Muscle layer of duodenum (tissue), 2 donors: ENCODE measurements around the gene ABCC4.

ENCODE experiments used
- H3K27ac ChIP-seq: one replicate; pipeline ENCODE4 v1.7.0; 2013; ENCODE audit warnings: mild to moderate bottlenecking, low read length
- H3K27me3 ChIP-seq: one replicate; pipeline ENCODE4 v1.7.0; 2013; ENCODE audit warnings: low read depth, mild to moderate bottlenecking, control low read depth, low read length
- H3K36me3 ChIP-seq, 2 donors: one replicate each; pipeline ENCODE4 v1.7.0; 2013; ENCODE audit warnings: low read length in 2 of 2, control low read depth in 1 of 2, mild to moderate bottlenecking in 1 of 2; ENCODE audit not compliant: insufficient read depth in 2 of 2, control insufficient read depth in 1 of 2
- H3K4me1 ChIP-seq, 2 donors: one replicate each; pipeline ENCODE4 v1.7.0; 2013; ENCODE audit warnings: low read length in 2 of 2, mild to moderate bottlenecking in 2 of 2, control low read depth in 1 of 2, moderate library complexity in 1 of 2; ENCODE audit not compliant: insufficient read depth in 2 of 2, control insufficient read depth in 1 of 2
- H3K4me3 ChIP-seq, 2 donors: one replicate each; pipeline ENCODE4 v1.7.0; 2013; ENCODE audit warnings: low read length in 2 of 2, low read depth in 1 of 2, mild to moderate bottlenecking in 1 of 2
- H3K9me3 ChIP-seq, 2 donors: one replicate each; pipeline ENCODE4 v1.7.0; 2013; ENCODE audit warnings: low read length in 2 of 2, control low read depth in 1 of 2, mild to moderate bottlenecking in 1 of 2; ENCODE audit not compliant: control insufficient read depth in 1 of 2
- donor health status: healthy.

The ABCC4 gene

DNA sequence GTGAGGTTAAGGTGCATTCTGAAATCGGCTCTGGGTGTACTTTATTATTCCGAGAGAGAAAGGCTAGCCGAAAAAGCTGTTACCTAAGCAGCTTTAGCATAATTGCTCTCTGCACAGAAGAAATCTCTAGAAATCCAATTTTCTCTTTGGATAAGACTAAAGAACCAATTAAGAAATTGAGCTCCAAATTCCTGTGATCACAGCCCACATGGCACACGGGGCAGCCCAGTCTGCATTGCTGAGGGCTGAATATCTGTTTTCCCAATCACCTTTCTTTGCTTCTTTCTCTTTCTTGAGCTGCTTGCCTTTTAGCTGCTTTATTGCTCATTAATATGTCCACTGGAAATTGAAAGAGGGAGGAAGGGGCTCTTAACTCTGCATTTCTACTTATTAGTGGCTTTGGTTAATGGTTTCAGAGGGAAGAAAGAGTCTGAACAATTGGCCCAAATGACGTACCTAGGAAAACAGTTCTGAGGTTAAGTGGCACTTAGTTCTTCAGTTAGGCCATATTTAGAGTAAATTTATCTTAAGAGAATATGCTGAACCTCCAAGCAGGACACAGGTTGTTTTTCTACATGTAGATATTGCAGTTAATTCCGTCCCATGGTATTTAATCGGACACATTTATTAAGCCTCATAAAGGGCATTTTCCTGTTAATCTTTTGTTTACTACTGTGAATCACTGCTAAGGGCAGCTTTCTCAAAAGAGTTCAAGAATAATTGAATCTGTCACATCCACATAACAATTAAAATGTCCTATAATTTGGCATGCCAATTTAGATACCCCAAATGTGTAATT, 265.7 kb downstream of the ABCC4 start:
- no peak overlapping the region for H3K4me3 ChIP-seq
- peaks cover 4 to 17% of the 10 kb centered on the region in 2 donors for H3K36me3 ChIP-seq
- no peak overlapping the region for H3K27ac ChIP-seq
- no peaks in the 10 kb centered on the region for H3K4me1 ChIP-seq
- H3K9me3 ChIP-seq: no peaks in the 10 kb centered on the region
- no peaks in the 10 kb centered on the region for H3K27me3 ChIP-seq

DNA sequence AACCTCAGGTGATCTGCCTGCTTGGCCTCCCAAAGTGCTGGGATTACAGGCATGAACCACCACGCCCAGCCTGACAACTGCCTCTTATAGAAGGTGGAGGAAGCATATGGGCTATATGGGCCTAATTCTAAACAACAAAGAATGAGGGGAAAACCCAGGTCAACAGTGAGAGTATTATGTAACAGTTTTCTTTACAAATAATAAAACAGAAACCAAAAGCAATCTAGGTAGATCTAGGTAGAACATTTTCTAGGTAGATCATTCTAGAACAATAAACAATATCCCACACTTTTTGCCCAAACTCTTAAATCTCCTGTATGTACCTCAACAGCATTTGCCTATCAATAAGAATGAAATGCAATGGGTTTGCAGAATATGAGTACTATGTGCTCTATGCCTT, 267.4 kb downstream of the ABCC4 start:
- Histone ChIP-seq H3K27ac (no peak overlapping the region), H3K4me3 (no peak overlapping the region), H3K27me3 (no peaks in the 10 kb centered on the region), H3K36me3 (peaks cover 4 to 17% of the 10 kb centered on the region in 2 donors), H3K9me3 (no peaks in the 10 kb centered on the region), H3K4me1 (no peaks in the 10 kb centered on the region)

DNA sequence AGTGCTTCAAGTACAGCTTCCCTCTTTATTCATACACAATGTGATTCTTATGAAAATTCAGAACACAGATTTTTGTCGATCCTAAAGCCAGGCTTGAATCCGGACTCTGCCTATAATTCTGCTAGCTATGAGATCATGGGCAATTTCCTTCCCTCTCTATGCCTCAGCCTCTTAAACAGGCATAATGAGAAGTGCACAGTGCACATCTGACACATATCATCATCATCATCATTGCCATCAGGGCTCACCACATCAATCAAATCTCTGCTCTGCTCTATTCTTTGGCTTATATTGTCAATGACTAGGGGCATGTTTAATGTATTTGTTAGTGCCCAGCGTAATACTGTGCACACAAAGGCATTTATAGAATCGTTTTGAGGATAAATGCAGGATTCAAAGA, 269.1 kb downstream of the ABCC4 start:
- Histone ChIP-seq H3K4me1 (no peaks in the 10 kb centered on the region), H3K36me3 (peaks cover 4 to 8% of the 10 kb centered on the region in 2 donors), H3K9me3 (no peaks in the 10 kb centered on the region), H3K27me3 (no peaks in the 10 kb centered on the region), H3K27ac (no peak overlapping the region), H3K4me3 (no peak overlapping the region)

DNA sequence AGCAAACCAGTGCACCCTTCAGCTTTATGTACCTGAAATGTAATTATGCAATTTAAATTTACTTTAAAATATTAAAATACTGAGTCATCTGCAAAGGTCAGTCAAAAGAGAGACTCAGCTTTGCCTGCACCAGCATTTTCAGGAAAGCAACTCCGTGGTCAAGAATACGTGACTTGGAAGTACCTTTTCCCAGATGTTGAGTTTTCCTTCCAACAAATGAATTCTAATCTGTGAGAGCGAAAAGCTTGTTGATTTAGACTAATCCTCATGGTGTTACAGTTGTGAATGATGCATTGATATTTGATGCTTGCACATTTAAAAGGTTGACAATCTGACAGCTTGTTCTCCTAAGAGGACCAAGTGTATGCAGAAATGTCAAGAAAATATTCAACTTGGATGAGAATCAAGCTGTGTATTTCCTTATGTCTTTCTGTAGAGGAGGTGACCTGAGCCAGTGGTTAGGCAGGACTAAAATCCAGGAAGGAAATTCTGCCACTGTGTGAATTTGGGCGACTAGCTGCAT, 270.4 kb downstream of the ABCC4 start:
- H3K4me1 ChIP-seq: no peaks in the 10 kb centered on the region
- H3K4me3 ChIP-seq: no peak overlapping the region
- H3K27ac ChIP-seq: no peak overlapping the region
- H3K27me3 ChIP-seq: no peaks in the 10 kb centered on the region
- no peaks in the 10 kb centered on the region for H3K9me3 ChIP-seq
- peaks cover 4 to 8% of the 10 kb centered on the region in 2 donors for H3K36me3 ChIP-seq

DNA sequence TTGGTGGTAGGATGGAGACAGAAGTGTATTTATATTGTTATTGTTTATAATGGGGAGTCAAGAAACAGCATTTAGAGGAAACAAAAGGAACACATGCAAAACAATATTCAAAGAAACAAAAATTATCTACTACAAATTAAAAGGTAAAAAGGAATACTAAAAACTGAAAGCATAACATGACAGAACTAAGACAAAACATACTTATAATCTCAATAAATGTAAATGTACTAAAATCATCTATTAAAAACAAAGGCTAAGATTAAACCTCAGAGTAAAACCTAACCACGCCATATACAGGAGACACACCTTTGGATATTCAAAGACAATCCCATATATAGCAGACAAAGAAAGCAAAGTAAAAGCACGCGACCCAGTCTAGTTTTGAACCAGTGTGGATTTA, 273.6 kb downstream of the ABCC4 start:
- Histone ChIP-seq H3K4me3 (no peak overlapping the region), H3K36me3 (peaks cover 4 to 10% of the 10 kb centered on the region in 2 donors), H3K27ac (no peak overlapping the region), H3K27me3 (no peaks in the 10 kb centered on the region), H3K4me1 (no peaks in the 10 kb centered on the region), H3K9me3 (no peaks in the 10 kb centered on the region)

DNA sequence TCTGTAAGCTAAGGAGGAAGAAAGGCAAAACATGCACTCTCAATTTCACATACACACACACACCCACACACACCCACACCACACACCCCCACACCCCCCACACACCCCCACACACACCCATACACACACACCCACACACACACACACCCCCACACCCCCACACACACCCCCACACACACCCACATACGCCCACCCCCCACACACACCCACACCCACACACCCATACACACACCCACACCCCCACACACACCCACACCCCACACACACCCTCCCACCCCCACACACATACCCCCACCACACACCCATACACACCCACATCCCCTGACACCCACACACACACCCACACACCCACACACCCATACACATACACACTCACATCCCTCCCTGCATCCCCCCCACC, 276.1 kb downstream of the ABCC4 start:
- Histone ChIP-seq H3K27ac (no peak overlapping the region), H3K9me3 (no peaks in the 10 kb centered on the region), H3K36me3 (peaks cover 0 to 10% of the 10 kb centered on the region in 2 donors), H3K4me1 (no peaks in the 10 kb centered on the region), H3K27me3 (no peaks in the 10 kb centered on the region), H3K4me3 (no peak overlapping the region)

DNA sequence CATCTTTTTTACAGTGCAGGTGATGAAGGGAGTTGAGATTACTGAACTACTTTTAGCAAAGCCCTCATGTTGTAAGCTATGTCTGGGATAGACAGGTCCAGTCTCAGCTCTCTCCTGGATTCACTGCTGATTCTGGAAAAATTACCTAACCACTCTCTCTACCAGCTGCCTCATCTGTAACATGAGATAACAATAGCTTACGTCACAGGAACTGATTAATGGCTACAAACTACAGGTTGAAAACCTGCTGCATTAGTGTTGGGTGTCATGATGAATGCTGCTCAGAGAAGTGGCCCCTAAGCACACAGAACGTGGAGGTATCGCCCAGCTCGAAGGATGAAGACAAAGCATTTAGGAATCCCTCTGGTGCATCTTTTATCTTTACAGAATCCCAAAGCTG, 277.8 kb downstream of the ABCC4 start:
- Histone ChIP-seq H3K4me1 (no peaks in the 10 kb centered on the region), H3K9me3 (no peaks in the 10 kb centered on the region), H3K27ac (no peak overlapping the region), H3K27me3 (no peaks in the 10 kb centered on the region), H3K36me3 (peaks cover 0 to 10% of the 10 kb centered on the region in 2 donors), H3K4me3 (no peak overlapping the region)

DNA sequence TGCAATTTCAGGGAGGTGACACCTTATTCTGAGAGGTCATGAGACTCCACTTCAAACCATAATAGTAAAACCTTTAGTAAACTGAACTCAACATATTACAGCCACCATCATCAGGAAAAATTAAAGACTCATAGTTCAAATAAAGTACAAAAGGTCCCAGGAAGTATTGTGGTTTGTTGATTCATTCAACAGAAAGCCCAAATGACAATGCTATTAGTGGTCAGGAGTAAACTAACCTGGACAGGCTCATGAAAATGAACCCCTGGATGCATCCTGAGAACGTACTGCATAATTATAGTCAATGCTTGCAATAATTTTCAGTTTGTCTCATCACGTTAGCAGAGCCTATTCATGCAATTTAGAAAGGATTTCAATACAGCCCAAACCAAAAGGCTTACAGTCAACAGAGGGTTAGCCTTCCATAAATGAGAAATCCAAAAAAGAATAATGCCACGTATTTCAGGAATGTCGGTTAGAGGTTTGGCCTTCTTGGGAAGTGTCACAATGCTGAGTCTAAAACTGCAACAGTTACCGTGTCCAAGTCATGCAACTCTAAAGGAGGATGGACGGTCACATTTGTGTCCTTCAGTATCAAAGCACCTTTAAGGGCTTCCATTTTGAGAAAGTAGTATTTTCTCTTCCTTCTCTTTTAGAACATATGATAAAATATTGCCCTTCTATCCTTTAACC, 280.8 kb downstream of the ABCC4 start:
- peaks cover 0 to 10% of the 10 kb centered on the region in 2 donors for H3K36me3 ChIP-seq
- H3K27ac ChIP-seq: no peak overlapping the region
- H3K4me3 ChIP-seq: no peak overlapping the region
- H3K4me1 ChIP-seq: no peaks in the 10 kb centered on the region
- no peaks in the 10 kb centered on the region for H3K27me3 ChIP-seq
- H3K9me3 ChIP-seq: no peaks in the 10 kb centered on the region

DNA sequence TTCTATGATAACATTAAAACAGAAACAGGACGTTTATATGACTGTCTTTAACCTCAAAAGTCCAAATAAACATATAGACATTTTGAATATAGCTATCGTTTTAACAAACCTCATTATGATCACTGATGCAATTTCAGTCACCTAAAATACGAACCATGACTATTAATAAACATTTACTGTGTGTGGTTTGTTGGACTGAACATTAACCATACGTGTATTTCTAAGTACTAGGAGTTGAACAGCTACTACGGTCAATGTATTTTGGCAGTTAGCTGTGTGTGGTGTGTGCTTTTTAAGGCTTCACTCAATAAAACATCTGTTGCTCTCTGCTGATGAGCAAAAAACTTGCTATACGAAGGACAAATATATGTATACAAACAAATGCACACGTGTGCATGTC, 281.4 kb downstream of the ABCC4 start:
- Histone ChIP-seq H3K9me3 (no peaks in the 10 kb centered on the region), H3K4me3 (no peak overlapping the region), H3K27ac (no peak overlapping the region), H3K27me3 (no peaks in the 10 kb centered on the region), H3K4me1 (no peaks in the 10 kb centered on the region), H3K36me3 (peaks cover 0 to 10% of the 10 kb centered on the region in 2 donors)

DNA sequence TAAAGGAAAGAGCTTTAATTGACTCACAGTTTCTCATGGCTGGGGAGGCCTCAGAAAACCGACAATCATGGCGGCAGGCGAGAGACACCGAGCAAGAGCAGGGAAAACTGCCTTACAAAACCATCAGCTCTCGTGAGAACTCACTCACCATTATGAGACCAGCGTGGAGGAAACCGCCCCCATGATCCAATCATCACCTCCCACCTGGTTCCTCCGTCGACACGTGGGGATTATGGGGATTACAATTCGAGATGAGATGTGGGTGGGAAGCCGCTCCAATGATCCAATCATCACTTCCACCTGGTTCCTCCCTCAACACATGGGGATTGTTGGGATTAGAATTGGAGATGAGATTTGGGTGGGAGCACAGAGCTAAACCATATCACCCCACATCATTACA, 293.9 kb downstream of the ABCC4 start:
- Histone ChIP-seq H3K4me1 (peaks cover 0 to 9% of the 10 kb centered on the region in 2 donors), H3K9me3 (no peaks in the 10 kb centered on the region), H3K36me3 (no peaks in the 10 kb centered on the region), H3K27me3 (no peaks in the 10 kb centered on the region), H3K27ac (no peak overlapping the region), H3K4me3 (no peak overlapping the region)

DNA sequence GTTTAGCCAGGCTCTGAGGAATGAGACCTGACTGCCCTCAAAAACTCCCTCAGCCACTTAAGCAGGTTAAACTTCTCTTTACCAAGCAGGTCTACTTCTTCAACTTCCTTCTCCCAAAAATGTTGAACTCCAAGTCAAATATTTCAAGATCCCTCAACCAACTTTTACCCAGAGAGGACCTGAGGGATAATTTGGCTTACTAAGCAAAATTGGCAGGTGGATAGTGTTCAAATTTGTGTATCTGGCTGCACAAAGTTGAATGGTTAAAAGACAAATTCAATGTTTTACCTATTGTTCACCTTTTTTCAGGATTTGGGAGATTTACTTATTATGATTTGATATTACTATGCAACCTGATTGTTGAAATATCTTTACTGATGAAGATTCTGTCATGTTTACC, 296.0 kb downstream of the ABCC4 start:
- H3K4me3 ChIP-seq: no peak overlapping the region
- H3K4me1 ChIP-seq: peaks cover 0 to 9% of the 10 kb centered on the region in 2 donors
- H3K9me3 ChIP-seq: no peaks in the 10 kb centered on the region
- H3K27me3 ChIP-seq: no peaks in the 10 kb centered on the region
- no peak overlapping the region for H3K27ac ChIP-seq
- H3K36me3 ChIP-seq: no peaks in the 10 kb centered on the region
